CD4-positive, alpha-beta T cell treated with Interleukin-4 for 4 hours (primary cell): ENCODE data around the gene MYO1E.
"Not testable (repeated sequence)": the region's sequence is repeated elsewhere in the genome, so short reads cannot be mapped to it uniquely, and the experiment has no call there.

ENCODE experiments used
- DNase-seq: peaks from one replicate; pipeline ENCODE4 v3.0.0-alpha.2; 2020

Gene MYO1E

DNA sequence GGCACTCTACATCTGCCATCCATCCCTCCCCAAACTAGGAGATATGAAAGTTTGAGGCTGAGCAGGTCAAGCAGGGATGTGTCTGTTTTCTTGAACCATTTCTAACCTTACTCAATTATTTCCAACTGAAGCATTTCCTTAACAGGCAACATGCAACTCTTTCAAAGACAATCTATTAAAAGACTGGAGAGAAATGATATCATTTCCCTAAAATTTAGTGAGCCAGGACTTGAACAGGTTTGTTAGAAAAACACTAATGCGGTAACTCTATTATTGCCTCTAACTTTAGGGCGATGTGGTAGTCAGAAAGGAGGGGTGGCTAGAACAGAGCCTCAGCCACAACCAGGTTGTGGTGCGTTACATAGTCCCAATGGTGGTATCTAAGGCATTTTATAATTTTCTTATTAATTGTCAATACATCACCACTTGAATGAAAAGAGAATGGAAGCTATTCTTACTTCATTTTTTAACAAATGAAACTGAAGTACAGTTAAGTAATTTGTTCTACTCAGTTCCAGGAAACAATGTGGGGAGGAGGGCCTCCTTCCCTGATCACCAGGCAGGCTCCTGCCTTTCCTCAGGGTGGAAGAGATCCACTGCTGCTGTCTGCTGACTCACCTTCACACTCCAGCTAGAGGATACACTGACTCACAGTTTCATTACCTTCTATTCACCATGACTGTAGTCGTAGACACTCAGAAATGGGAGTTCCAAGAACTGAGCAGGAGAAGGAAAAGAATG lies 22.8 kb downstream of the MYO1E start:
- no peak for DNase-seq

DNA sequence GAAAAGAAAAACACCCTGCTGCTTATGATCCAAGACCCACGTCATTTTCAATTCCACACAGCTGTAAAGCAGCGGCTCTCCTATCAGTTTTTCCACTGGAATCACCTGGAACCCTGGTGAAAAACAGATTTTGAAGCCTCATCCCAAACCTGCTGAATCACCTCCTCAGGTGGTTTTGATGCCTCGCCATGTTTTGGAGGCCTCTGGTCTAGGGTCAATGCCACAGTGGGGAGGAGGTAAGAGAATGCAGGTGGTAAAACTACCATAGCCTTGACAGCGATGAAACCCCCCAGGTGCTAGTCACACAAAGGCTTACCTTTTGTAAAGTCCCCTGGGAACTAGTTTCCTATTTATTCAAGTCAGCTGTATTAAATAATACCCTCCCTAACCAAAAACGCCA lies 24.8 kb downstream of the MYO1E start:
- no peak for DNase-seq

DNA sequence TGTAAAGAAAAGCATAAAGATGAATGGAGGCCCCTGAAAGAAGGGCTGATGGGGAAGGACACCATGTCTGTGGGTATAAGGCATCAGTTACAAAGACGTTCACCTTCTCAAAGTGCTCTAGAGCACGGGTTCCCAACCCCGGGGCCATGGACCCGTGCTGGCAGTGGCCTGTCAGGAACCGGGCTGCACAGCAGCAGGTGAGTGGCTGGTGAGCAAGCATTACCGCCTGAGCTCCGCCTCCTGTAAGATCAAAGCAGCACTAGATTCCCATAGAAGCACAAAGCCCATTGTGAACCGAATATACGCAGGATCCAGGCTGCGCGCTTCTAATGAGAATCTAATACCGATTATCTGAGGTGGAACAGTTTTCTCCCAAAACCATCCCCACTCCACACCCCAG lies 25.7 kb downstream of the MYO1E start:
- DNase-seq: no peak

DNA sequence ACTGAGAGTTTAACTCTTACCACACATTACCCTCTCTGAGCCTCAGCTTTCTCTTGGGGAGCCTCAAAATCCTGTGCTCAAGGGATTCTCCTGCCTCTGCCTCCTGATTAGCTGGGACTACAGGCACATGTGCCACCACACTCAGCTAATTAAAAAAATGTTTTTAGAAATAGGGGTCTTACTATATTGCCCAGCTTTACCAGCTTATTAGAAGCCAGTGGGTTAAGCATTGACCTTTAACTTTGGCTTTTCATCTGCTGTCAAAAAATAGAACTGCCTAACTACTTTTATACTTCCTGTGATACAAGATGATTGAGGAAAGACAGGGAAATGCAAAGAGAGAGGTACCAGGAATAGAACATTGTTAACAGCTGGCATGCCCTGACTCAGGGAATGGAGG lies 27.3 kb downstream of the MYO1E start:
- DNase-seq: no peak

DNA sequence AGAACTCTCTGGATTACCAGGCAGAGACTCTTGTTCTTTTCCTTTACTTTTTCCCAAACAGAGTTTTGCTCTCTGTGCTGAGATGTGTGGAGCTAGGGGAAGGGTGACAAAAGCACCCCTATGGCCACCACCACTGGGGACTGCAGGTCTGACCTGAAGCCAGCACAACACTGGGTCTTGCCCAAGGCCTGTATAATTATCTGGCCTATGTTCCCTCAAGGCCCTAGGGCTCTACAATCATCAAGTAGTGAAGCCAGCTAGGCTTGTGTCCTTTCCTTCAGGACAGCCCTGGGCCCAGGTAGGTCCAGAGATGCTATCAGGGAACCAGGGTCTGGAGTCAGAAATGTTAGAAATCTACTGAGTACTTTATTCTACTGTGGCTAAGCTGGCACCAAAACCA lies 28.4 kb downstream of the MYO1E start:
- no peak for DNase-seq

GRCh38 chr15:59340325-59340724 lies 32.3 kb downstream of the MYO1E start:
- no peak for DNase-seq

DNA sequence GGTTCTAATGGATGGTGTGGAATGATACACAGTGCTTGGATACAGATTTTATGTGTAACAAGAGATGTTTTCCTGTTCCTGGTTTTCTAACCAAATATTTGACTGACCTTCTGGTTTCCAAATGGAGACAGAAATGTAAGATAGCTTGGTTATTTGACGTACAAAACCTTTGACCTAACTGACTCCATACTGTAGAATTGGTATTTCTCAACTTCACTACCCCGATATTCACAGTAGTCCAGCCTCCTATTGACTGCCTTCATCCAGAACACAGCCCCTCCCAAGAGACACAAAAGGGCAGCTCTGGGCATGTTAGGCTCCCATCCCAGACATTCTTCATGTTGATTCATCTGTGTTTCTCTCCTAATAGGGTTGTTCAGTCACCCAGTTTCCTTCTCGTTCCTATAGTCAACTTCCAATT lies 33.4 kb downstream of the MYO1E start:
- DNase-seq: no peak

DNA sequence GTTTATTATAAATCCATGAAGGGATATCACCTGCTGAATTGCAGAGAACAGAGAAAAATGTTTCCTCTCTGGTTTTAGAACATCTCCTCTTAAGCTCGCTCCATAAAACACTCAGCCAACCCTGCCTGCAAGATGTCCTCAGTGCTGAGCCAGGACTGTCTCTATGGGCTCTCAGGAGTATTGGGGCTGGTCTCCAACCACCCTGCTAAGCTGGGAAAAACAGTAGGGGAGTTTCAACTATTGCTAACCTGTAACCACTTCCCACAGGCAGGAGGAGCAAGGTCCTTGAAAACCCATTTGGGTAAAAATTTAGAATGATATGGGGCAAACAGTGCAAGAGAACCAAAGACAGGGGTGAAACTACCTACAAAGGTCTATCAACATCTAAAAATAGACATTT lies 34.3 kb downstream of the MYO1E start:
- no peak for DNase-seq

- DNase-seq: not testable (repeated sequence)
Observed at GRCh38 chr15:59336725-59337124, 35.9 kb downstream of the MYO1E start.

DNA sequence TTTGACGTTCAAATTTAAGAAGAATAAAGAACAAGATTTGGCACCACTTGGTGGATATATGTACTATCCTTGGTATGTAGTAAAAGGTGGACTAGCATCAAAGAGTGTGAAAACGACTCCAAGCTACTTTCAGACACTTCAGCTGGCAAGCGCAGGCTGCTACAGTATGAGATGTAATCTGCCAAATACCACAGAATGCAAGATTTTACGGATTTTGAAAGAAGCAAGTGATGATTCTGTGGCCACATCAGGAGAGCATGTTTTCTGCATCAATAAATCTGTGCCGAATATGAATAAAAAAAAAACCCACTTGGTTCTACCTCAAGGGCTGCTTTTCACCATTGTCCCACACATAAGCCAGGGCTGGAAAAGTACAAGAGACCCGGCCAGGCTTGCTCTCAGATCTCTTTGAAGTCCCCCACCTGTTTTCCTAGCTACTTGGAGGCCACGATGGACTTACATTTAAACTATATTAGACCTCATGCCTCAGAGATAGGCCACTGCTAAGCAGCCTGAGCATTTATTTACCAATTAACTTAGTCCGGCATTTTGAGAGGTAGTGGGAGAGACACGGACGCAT lies 37.4 kb downstream of the MYO1E start:
- DNase-seq: no peak

DNA sequence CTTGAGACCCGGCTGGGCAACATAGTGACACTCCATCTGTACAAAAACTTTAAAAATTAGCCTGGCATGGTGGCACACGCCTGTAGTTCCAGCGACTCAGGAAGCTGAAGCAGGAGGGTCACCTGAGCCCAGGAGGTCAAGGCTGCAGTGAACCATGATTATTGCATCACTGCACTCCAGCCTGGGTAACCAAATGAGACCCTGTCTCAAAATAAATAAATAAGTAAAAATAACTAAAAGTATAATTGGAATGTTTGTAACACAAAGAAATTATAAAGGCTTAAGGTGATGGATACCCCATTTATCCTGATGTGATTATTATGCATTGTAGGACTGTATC lies 38.6 kb downstream of the MYO1E start:
- no peak for DNase-seq

DNA sequence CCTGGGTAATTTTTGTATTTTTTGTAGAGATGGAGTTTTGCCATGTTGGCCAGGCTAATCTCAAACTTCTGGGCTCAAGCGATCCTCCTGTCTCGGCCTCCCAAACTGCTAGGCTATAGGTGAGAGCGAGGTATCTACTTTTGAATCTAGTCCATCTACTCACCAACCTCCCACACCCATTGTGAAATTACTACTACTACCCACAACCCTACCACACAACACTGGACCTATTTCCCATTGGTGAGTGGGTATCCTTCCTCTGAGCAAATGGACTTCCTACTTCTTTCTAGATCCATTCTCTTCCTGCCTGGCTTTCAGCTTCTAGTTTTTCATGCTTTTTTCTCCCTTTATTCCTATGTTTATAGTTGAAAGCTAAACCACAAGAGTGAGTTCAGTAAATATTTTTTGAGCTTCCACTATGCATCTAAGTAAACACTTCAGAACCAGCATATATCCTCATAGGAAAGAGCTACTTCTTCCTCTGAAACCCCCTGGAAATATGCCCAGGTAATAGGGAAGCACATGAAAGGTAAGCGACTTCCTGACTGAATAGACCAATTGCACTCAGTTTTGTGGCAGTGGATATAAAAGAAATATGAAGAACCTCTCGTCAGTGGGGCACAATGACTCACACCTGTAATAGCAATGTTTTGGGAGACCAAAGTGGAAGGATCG lies 39.1 kb downstream of the MYO1E start:
- no peak for DNase-seq

- no peak for DNase-seq
Observed at GRCh38 chr15:59332009-59332408, 40.7 kb downstream of the MYO1E start.

- DNase-seq: no peak
Observed at GRCh38 chr15:59330649-59331048, 42.0 kb downstream of the MYO1E start.

DNA sequence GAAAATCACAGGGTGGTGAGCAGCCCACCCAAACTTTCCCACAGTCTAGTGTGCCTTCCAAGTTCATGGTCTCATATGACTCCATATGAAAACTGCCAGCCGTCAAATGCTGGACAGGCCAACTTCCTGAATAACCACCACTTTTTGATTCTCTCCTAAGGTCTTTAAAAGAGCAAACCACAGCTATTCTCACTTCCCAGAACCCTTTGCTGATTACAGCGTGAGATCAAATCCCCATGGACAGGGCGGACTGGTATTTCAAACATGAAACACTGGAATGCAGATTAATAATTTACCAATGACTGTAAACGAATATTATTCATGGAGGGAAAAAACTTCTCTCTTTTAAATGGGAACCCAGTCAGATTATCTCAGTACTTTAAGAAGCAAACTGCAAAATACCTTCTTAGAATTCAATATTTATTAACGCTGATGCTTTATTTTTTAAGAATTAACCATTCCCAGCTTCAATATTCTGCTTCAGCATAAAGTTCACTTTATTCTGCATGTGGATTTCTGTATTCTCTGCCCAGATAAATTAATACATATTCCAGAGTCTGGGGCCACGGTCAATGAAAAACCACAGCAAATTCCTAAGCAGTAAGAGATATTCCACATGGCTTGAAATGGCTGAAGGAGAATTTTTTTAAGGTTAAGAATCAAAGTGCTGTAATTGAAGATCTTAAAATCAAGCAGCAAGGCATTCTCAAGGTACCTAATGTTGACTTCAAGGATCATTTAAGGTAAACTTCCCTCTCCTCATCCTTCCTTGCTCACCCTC lies 42.9 kb downstream of the MYO1E start:
- no peak for DNase-seq

DNA sequence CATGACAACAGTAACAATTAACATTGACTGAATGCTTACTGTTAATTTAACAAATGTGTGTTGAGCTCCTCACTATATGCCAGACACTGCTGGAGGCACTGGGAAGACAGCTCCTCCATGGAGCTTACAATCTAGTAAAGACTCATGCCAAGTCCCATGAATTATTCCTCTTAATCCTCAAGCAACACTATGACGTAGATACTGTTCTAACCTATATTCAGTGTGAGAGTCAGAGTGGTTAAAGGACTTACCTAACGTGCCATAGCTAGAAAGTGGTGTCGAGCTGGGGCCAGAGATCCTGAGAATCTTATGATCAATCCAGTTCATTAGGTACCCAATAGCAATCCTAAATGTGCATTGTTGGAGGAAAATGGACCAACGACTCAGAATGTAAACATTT lies 43.6 kb downstream of the MYO1E start:
- DNase-seq: no peak

GRCh38 chr15:59327942-59328341 lies 44.7 kb downstream of the MYO1E start:
- no peak for DNase-seq

GRCh38 chr15:59326856-59327255 lies 45.8 kb downstream of the MYO1E start:
- DNase-seq: no peak

DNA sequence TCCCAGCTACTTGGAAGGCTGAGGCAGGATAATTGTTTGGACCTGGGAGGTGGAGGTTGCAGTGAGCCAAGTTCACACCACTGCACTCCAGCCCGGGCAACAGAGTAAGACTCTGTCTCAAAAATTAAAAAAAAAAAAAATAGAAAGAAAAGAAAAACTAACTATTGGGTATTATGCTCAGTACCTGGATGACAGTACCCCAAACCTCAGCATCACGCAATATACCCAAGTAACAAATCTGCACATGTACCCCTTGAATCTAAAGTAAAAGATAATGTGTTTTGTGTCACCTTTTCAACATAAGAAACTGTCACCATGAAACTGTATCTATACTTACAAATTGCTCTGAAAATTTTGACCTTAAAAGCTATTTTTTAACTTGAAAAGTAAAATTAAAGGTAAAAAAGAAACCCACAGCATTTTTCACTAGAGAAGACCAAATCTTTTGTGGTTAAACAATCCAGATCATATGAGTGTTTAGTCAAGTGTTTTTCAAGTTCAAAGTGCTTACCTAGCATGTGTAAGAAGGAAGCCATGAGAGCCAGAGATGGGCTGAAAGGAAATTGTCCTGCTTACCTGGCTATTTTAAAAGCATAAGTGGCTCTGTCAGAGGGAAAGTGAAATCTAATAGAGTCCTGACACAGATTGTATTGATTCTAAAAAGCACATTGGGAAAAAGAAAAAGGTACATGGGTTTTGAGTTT lies 50.5 kb downstream of the MYO1E start:
- DNase-seq: no peak

GRCh38 chr15:59321000-59321689 lies 51.5 kb downstream of the MYO1E start:
- DNase-seq: no peak

DNA sequence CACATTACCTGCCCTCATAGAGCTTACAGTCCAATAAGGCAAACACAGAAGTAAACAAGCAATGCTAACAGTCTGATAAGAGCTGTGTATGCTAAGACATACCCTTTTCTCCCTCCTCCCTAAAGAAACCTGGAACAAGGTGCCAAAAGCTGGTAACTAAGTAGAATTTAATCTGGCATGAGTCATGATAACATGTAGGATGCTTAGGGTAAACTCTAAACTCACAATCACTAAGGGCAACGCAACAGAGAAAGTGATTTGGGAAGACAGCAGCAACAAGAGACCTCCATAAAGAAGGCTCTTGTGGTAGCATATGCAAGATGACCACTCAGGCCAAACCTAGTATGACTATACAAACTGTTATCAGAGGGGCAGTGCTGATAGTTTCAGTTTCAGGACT lies 55.5 kb downstream of the MYO1E start:
- no peak for DNase-seq

DNA sequence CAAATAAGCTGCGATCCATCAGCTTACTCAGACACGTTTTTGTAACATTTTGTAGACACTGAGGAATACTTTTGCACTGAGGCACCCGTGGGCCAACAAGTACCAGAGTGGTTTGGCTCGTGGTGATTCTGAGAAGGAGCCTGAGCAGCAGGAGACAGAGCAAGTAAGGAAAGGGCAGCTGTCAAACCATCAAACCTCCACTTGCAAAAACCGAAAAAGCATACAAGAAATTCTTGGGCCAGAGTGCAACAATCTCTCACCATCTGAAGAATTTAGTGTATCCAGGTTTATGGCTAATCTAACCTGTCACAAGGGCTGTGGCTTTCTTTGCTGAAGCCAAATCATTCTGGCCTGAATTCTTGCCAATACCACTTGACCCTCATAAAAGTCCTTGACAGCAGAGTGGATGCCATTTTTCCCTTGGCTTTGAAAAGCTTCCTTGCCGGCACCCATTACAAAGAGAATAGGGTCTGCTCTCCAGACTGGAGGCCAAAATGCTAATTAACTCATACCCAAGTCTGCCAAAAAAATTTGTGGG lies 56.7 kb downstream of the MYO1E start:
- no peak for DNase-seq
